ELR (cell line): ENCODE results near the gene LTB4R.

ENCODE experiments used
- DNase-seq: peaks from one replicate; pipeline ENCODE4 v3.0.0-alpha.2; 2015; ENCODE audit warnings: low read depth

LTB4R gene

GRCh38 chr14:24310646-24311604 lies at the start of gene LTB4R:
TSS of gene LTB4R (plus strand) at chr14:24311502. CDS start at chr14:24315652, 4,150 bp downstream.
- DNase-seq = peak; percentile 77

GRCh38 chr14:24261969-24262327 lies 49.4 kb upstream of the LTB4R start:
- no peak for DNase-seq

- no peak for DNase-seq
Measured at GRCh38 chr14:24262821-24263733, 48.2 kb upstream of the LTB4R start, which contains the start of gene TGM1. TSS of gene TGM1 (minus strand) at chr14:24263177. CDS start at chr14:24262352, 825 bp downstream.

GRCh38 chr14:24263848-24264247 lies 47.5 kb upstream of the LTB4R start:
- no peak for DNase-seq

GRCh38 chr14:24264298-24264697 lies 47.0 kb upstream of the LTB4R start:
- no peak for DNase-seq

- no peak for DNase-seq
Measured at GRCh38 chr14:24266344-24267244, 44.7 kb upstream of the LTB4R start.

- DNase-seq = no peak
Measured at GRCh38 chr14:24267516-24267915, 43.8 kb upstream of the LTB4R start.

GRCh38 chr14:24268225-24268624 lies 43.1 kb upstream of the LTB4R start:
- DNase-seq = no peak

- no peak for DNase-seq
Measured at GRCh38 chr14:24269368-24269767, 41.9 kb upstream of the LTB4R start.

- no peak for DNase-seq
Measured at GRCh38 chr14:24269910-24270536, 41.3 kb upstream of the LTB4R start.

GRCh38 chr14:24270537-24271133 lies 40.7 kb upstream of the LTB4R start:
- DNase-seq = no peak

- DNase-seq = peak; percentile 87
Measured at GRCh38 chr14:24271134-24271833, 40.0 kb upstream of the LTB4R start, which contains the start of gene RABGGTA. TSS of gene RABGGTA (minus strand) at chr14:24271597. CDS start at chr14:24271115, 482 bp downstream.

GRCh38 chr14:24271834-24272263 lies 39.5 kb upstream of the LTB4R start:
- no peak for DNase-seq

- DNase-seq = no peak
Measured at GRCh38 chr14:24272467-24272866, 38.8 kb upstream of the LTB4R start.

GRCh38 chr14:24273422-24273998 lies 37.8 kb upstream of the LTB4R start:
- no peak for DNase-seq

GRCh38 chr14:24274101-24274543 lies 37.2 kb upstream of the LTB4R start:
- peak; percentile 48 for DNase-seq

- DNase-seq = no peak
Measured at GRCh38 chr14:24277071-24277470, 34.2 kb upstream of the LTB4R start.

- no peak for DNase-seq
Measured at GRCh38 chr14:24277606-24278321, 33.5 kb upstream of the LTB4R start.

GRCh38 chr14:24278424-24278823 lies 32.9 kb upstream of the LTB4R start:
- DNase-seq = no peak
